Activated CD4-positive, alpha-beta T cell treated with anti-CD3 and anti-CD28 coated beads for 36 hours (primary cell): ENCODE data around the gene HYAL2. TPM values are rescaled to one million over a fixed set of nuclear protein-coding genes. Genes with fewer than 3 reads are reported as not detected.

ENCODE experiments used
- ATAC-seq: fragments of 200-7000 bp; cut with Tn5 transposase; one replicate; pipeline ENCODE4 v1.10.0; 2021; ENCODE audit warnings: mild to moderate bottlenecking, moderate library complexity
- CTCF ChIA-PET: fragments of 350-600 bp; sonication (Branson Sonifier 250); formaldehyde crosslinking; loops from one replicate; lab custom pipeline; 2021; ENCODE audit warnings: antibody characterized with exemption; lab: Charles Lee
- POLR2A ChIA-PET: fragments of 350-600 bp; sonication (Branson Sonifier 250); formaldehyde crosslinking; loops from one replicate; lab custom pipeline; 2021; ENCODE audit warnings: antibody characterized with exemption, inconsistent platforms; lab: Charles Lee
- DNase-seq: peaks from one replicate; pipeline ENCODE4 v3.0.0-alpha.2; 2020
- H3K27ac Mint-ChIP-seq: one replicate; pipeline ENCODE4 v1.8.0; 2021; ENCODE audit warnings: mixed read lengths
- H3K27me3 Mint-ChIP-seq: one replicate; pipeline ENCODE4 v1.8.0; 2021; ENCODE audit warnings: mixed read lengths
- H3K36me3 Mint-ChIP-seq: one replicate; pipeline ENCODE4 v1.8.0; 2021; ENCODE audit warnings: low read depth, mixed read lengths
- H3K4me1 Mint-ChIP-seq: one replicate; pipeline ENCODE4 v1.8.0; 2021; ENCODE audit warnings: mixed read lengths
- H3K4me3 Mint-ChIP-seq: one replicate; pipeline ENCODE4 v1.8.0; 2021; ENCODE audit warnings: mild to moderate bottlenecking, moderate library complexity, mixed read lengths
- H3K9me3 Mint-ChIP-seq: one replicate; pipeline ENCODE4 v1.8.0; 2021; ENCODE audit warnings: low read depth, mixed read lengths
- intact Hi-C, 2 experiments: fragments of 100-400 bp; cut with DNase I in 1 of 2; cut with micrococcal nuclease in 1 of 2; formaldehyde crosslinking; loops; one replicate each; pipeline versions ENCODE4 v1.14.2 to v1.15.1; 2022 to 2024; cut with DNase I, micrococcal nuclease
- total RNA-seq, 2 experiments: library from RNA; stranded (reverse); gene quantifications; one replicate each; pipeline ENCODE4 v1.2.3, GENCODE V29; 2021

HYAL2 gene
- total RNA-seq, 2 experiments from 2014 or later = 4.7 to 5.1 TPM

DNA sequence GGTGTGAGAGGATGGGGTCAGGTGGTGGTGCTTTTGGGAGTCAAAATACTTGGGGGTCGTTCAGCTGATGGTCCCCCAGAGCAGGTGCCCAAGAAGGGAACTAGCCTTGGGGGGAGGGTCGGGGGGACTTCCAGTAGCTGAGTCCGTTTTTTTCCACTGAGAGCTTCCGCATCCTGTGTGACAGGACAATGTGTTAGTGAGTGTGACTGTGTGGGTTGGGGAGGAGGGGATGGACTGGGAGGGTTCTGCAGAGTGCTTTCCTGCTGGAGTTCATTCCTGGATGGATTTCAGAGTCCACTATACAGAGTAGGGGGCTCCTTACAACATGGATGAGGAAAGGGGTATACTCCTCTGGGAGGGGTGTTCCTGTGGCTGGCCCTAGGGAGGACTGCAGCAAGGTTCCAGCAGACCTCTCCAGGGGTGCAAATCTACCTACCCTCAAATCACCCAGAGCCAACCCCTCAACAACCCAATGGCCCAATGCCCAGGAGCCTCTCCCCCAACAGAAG is 601 bp upstream of the HYAL2 start:
- CTCF ChIA-PET = interaction anchor here (0.6 to 3.4 kb wide), 6 partner anchors 9 to 1832 kb away, joined by 3 to 27 read pairs (median 4); partner anchors contain the start of genes IFRD2 and RASSF1
- Mint-ChIP-seq H3K4me3 (peak overlapping the region; percentile 12), H3K27ac (peak overlapping the region; percentile 42), H3K36me3 (no peaks in the 10 kb centered on the region), H3K4me1 (peaks cover 37% of the 10 kb centered on the region), H3K27me3 (no peaks in the 10 kb centered on the region), H3K9me3 (no peaks in the 10 kb centered on the region)
- POLR2A ChIA-PET = interaction anchor here (1.0 kb wide), 1 partner anchor 24 kb away, joined by 3 read pairs; the partner anchor contains the start of genes HYAL3 and NAA80
- DNase-seq (no peak), ATAC-seq (no peak)
- intact Hi-C loops = loop anchor here in 1 of 2 experiments (10.0 kb wide), 1 partner anchor 48 kb away; the partner anchor contains the start of gene LSMEM2

DNA sequence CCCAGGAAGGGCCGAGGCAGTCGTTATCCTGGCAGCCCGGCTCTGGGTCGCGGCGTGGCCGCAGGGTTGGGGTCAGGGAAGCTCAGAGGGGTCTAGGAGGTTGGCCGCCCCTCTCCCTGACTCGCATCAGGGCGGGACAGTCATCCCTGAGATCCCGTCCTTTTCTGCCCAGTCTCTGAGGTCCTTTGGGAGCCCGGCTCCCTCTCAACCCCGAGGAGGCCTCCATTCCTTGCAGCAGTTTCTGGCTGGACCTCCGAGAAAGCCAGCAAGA is 495 bp downstream of the HYAL2 start:
- no peak overlapping the region for H3K27ac Mint-ChIP-seq
- ChIA-PET CTCF (interaction anchor here (2.0 to 3.4 kb wide), 2 partner anchors 10 to 15 kb away, joined by 6 to 27 read pairs; no protein-coding TSS in a partner anchor), POLR2A (interaction anchor here (1.0 to 1.8 kb wide), 2 partner anchors 15 to 23 kb away, joined by 3 to 4 read pairs; partner anchors contain the start of genes HYAL3 and NAA80)
- ATAC-seq (no peak), DNase-seq (no peak)
- intact Hi-C loops = loop anchor here in 1 of 2 experiments (10.0 kb wide), 1 partner anchor 47 kb away; the partner anchor contains the start of gene LSMEM2
- no peaks in the 10 kb centered on the region for H3K36me3 Mint-ChIP-seq
- peak overlapping the region; percentile 70 for H3K4me3 Mint-ChIP-seq
- H3K9me3 Mint-ChIP-seq = no peaks in the 10 kb centered on the region
- no peaks in the 10 kb centered on the region for H3K27me3 Mint-ChIP-seq
- peaks cover 37% of the 10 kb centered on the region for H3K4me1 Mint-ChIP-seq

DNA sequence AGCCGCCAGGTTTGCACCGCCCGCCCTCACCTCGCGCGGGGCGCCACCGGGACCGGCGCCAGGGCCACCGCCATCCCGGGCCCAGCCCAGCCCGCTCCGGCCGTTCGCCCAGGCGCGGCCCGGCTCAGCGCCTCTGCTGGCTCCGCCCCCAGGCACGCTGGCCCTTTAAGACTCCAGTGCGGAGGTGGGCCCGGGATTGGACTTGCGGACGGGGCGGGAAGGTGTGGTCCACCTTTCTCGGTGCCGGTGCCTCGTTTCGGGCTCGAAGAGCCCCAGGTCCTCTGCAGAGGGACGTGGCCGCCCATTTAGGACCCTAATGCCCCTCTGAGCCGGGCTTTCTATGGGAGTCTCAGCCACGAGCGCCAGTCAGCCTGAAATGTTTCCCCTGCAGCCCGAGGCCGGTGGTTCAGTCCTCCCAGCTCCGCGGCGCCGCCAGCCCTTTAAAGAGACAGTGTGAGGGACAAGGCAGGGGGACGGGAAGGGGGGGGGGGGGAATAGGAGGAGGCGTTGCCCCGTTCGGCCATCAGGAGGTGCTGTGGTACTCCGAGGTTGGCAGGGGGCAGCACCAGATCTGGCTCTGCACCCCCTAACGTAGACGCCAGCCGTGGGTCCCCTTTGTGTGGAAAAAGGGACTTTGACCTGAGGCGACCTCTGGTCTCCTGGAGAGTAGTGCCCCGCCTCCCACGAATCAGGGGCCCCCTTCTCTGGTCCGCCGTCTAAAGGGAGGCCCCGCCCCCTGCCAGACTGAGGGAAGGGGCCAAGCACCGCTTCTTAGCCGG is 1.0 kb downstream of the HYAL2 start:
- ChIA-PET CTCF (interaction anchor here (0.5 to 2.0 kb wide), 3 partner anchors 10 to 271 kb away, joined by 3 to 6 read pairs (median 3); no protein-coding TSS in a partner anchor), POLR2A (interaction anchor here (0.7 to 1.8 kb wide), 2 partner anchors 16 to 22 kb away, joined by 3 to 4 read pairs; no protein-coding TSS in a partner anchor)
- ATAC-seq = peak; percentile 79
- intact Hi-C loops = loop anchor here (1.0 to 10.0 kb wide), 10 partner anchors 15 to 127 kb away; partner anchors contain the start of genes HYAL3 (in 2 of the 2), NAA80 (in 2 of the 2), IFRD2 (in 1 of the 2) and LSMEM2 (in 1 of the 2)
- no peaks in the 10 kb centered on the region for H3K27me3 Mint-ChIP-seq
- H3K36me3 Mint-ChIP-seq = no peaks in the 10 kb centered on the region
- H3K9me3 Mint-ChIP-seq = no peaks in the 10 kb centered on the region
- peak overlapping the region; percentile 85 for H3K27ac Mint-ChIP-seq
- peak overlapping the region; percentile 84 for H3K4me3 Mint-ChIP-seq
- peak; percentile 90 for DNase-seq
- peaks cover 38% of the 10 kb centered on the region for H3K4me1 Mint-ChIP-seq

DNA sequence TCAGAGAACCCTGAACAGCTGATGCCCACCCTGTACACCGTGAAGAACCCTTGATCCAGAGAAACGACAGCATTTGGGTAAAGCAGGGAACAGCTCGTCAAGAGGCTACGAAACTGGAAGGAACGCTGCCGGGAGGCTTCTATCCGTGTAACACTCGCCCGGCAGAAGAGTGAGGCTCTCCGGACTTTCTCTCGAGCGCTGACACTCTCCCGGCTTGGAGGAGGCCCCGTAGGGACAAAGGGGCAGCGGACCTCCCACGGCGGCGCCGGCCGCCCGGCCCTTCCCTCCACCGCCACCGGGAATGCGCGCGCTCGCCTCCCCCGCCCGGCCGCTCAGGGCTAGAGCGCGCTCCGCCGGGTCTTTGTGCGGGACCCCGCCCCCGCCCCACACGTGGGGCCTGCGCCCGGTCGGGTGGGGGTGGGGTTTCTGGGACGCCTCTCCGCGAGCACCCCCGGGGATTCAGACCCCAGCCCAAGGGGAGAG is 1.7 kb downstream of the HYAL2 start:
- DNase-seq (peak; percentile 75), ATAC-seq (peak; percentile 47)
- Mint-ChIP-seq H3K36me3 (no peaks in the 10 kb centered on the region), H3K4me1 (peaks cover 37% of the 10 kb centered on the region), H3K27me3 (no peaks in the 10 kb centered on the region), H3K9me3 (no peaks in the 10 kb centered on the region), H3K4me3 (peak overlapping the region; percentile 84), H3K27ac (peak overlapping the region; percentile 80)
- CTCF ChIA-PET = interaction anchor here (0.5 to 2.9 kb wide), 6 partner anchors 11 to 272 kb away, joined by 3 to 11 read pairs (median 3); partner anchors contain the start of genes HYAL3 and NAA80
- POLR2A ChIA-PET = interaction anchor here (0.7 to 1.8 kb wide), 2 partner anchors 16 to 21 kb away, joined by 3 to 4 read pairs; no protein-coding TSS in a partner anchor
- intact Hi-C loops = loop anchor here (1.0 to 10.0 kb wide), 10 partner anchors 16 to 126 kb away; partner anchors contain the start of genes HYAL3 (in 2 of the 2), NAA80 (in 2 of the 2), IFRD2 (in 1 of the 2) and LSMEM2 (in 1 of the 2)

DNA sequence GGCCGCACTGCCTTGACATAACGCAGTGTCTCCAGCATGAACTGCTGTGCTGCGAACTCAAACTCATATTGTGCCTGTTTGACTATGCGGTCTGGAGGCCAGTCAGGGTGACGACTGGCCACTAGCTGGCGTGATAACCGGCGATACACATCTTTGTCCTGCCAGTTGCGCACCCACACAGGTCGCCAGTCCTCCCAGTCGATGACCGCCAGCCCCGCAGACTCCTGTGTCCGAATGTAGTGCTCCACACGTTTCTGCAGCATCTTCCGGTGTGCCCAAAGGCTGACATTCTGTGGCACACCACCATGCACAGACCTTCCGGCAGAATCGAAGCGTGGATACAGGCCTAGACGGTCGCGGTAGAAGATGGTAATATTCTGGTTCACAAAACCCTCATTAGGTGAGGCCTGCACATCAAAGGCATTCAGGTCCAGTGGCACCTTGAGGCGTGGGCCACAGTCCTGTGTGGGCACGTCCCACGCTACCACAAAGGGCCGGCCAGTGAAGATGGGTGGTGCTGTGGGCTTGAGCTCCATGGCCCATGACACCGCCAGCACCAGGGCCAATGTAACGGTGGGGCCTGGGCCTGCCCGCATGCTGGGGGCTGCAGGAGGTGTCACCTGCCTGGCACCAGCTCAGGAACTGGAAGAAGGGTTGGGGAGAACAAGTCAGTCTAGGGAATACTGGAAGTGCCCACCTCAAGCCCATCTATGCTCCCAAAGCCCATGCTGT is 2.5 kb downstream of the HYAL2 start:
- H3K27ac Mint-ChIP-seq = no peak overlapping the region
- peaks cover 40% of the 10 kb centered on the region for H3K4me1 Mint-ChIP-seq
- DNase-seq = no peak
- H3K9me3 Mint-ChIP-seq = no peaks in the 10 kb centered on the region
- ChIA-PET CTCF (interaction anchor here (0.6 to 2.9 kb wide), 5 partner anchors 14 to 1245 kb away, joined by 3 to 11 read pairs (median 3); partner anchors contain the start of genes HYAL3 and NAA80), POLR2A (interaction anchor here (0.6 to 1.8 kb wide), 3 partner anchors 17 to 1328 kb away, joined by 3 to 4 read pairs (median 3); no protein-coding TSS in a partner anchor)
- intact Hi-C loops = loop anchor here (2.0 to 10.0 kb wide), 3 partner anchors 17 to 125 kb away; partner anchors contain the start of gene LSMEM2 (in 1 of the 2)
- H3K4me3 Mint-ChIP-seq = peak overlapping the region; percentile 84
- no peak for ATAC-seq
- H3K36me3 Mint-ChIP-seq = no peaks in the 10 kb centered on the region
- H3K27me3 Mint-ChIP-seq = no peaks in the 10 kb centered on the region

DNA sequence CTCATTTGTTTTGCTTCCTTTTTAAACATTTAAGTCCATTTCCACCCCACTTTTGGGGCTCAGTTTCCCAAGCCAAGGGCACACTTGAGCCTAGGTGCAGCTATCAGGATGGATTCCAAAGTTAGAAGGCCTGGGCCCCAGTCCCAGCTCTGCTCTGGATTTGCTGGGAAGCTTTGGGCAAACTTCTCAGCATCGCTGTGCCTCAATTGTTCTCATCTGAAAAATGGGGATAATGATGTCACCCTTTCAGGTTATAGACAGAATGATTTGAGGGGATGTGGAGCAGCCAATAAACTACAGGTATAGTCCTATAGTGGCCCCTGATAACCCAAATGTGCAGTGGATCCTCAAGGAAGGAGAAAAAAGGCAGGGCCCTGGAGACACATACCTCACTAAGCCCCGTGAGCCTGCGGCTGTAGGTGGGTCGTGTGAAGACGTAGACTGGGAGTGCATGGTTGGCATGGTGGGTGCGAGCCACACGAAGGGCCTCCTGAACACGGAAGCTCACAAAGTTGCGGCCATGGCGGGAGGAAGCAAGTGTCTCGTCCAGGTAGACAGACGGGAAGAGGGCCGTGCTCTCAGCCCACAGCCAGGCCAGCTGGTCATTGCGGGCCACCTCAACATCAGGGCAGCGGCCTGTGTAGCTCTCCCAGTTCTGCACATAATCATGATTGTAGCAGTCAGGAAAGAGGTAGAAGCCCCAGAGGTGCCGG is 3.2 kb downstream of the HYAL2 start:
- no peak overlapping the region for H3K27ac Mint-ChIP-seq
- ATAC-seq = no peak
- POLR2A ChIA-PET = interaction anchor here (0.6 kb wide), 1 partner anchor 19 kb away, joined by 3 read pairs; no protein-coding TSS in a partner anchor

DNA sequence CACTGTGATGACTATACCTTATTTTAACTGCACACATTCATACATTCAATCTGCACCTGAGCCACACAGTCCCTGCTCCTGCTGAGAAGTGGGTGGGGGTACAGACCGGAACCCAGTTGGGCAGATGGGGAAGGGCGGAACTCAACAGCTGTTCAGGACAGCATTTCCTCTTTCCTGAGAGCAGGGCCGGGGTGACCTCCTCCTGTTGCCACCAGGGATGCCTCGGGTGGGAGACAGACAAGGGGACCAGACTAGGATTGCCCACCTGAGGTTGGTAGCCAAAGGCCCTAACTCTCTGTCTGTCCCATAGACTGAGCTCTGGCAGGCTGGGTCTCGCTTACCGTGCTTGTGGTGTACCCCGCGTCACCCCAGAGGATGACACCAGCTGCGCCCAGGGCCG is 3.9 kb downstream of the HYAL2 start:
- Mint-ChIP-seq H3K4me3 (no peak overlapping the region), H3K4me1 (peaks cover 40% of the 10 kb centered on the region), H3K9me3 (no peaks in the 10 kb centered on the region), H3K27me3 (no peaks in the 10 kb centered on the region), H3K27ac (no peak overlapping the region), H3K36me3 (no peaks in the 10 kb centered on the region)
- ChIA-PET CTCF (interaction anchor here (0.5 to 2.9 kb wide), 4 partner anchors 9 to 1622 kb away, joined by 3 to 11 read pairs (median 4); partner anchors contain the start of genes HYAL3, NAA80 and TUSC2), POLR2A (interaction anchor here (0.6 kb wide), 1 partner anchor 19 kb away, joined by 3 read pairs; no protein-coding TSS in a partner anchor)
- no peak for ATAC-seq
- no peak for DNase-seq
- intact Hi-C loops = no loop called here

More for the DNA sequence above, 3.2 kb downstream of the HYAL2 start:
- Mint-ChIP-seq H3K4me1 (peaks cover 40% of the 10 kb centered on the region), H3K36me3 (no peaks in the 10 kb centered on the region), H3K27me3 (no peaks in the 10 kb centered on the region), H3K9me3 (no peaks in the 10 kb centered on the region), H3K4me3 (no peak overlapping the region)
- intact Hi-C loops = no loop called here
- CTCF ChIA-PET = interaction anchor here (0.7 to 2.9 kb wide), 4 partner anchors 8 to 1365 kb away, joined by 3 to 11 read pairs (median 4); partner anchors contain the start of genes HYAL3, NAA80 and TUSC2
- DNase-seq = no peak

DNA sequence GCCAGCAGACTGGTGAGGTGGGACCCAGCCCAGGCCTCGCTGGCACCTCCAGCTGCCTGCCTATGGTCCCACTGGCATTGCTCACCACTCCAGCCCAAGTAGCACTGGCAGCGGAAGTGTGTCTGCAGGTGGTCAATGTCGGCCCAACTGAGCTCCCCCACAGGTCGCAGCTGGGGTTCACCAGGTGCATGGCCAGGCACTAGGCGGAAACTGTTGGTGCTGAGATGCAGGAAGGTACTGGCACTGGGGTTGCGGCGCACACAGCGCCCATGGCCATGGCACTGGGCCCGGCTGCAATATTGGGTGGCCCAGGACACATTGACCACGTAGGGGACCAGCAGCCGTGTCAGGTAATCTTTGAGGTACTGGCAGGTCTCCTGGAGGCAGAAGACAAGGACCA is 4.4 kb downstream of the HYAL2 start:
- ATAC-seq (no peak), DNase-seq (no peak)
- no peak overlapping the region for H3K4me3 Mint-ChIP-seq
- intact Hi-C loops = no loop called here
- ChIA-PET CTCF (interaction anchor here (0.5 to 2.9 kb wide), 4 partner anchors 10 to 1623 kb away, joined by 3 to 11 read pairs (median 4); partner anchors contain the start of genes HYAL3, NAA80 and TUSC2), POLR2A (no interaction called here)
- H3K4me1 Mint-ChIP-seq = peaks cover 40% of the 10 kb centered on the region
- no peaks in the 10 kb centered on the region for H3K36me3 Mint-ChIP-seq
- H3K27me3 Mint-ChIP-seq = no peaks in the 10 kb centered on the region
- no peaks in the 10 kb centered on the region for H3K9me3 Mint-ChIP-seq
- H3K27ac Mint-ChIP-seq = no peak overlapping the region

DNA sequence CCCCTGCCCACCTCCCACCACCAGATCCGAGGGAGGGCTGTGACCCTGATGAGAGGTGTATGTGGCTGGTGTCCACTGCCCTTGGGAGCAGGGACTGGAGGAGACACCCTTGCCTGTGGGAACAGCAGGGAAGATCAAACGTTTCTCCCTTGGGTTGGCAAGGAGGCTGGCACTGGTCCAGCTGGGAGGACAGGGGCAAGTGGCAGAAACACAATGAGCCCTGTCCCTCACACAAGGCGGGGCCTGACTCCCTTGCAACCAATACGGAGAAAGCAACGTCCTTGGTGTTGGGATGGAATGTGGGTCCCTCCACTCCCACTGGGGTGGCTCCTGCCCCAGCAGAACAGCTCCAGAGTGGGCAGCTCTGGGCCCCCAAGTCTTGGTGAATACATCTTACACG is 5.2 kb downstream of the HYAL2 start:
- no peaks in the 10 kb centered on the region for H3K36me3 Mint-ChIP-seq
- no peak overlapping the region for H3K4me3 Mint-ChIP-seq
- H3K27me3 Mint-ChIP-seq = no peaks in the 10 kb centered on the region
- ChIA-PET CTCF (interaction anchor here (0.5 to 1.5 kb wide), 3 partner anchors 11 to 363 kb away, joined by 3 to 4 read pairs (median 3); no protein-coding TSS in a partner anchor), POLR2A (no interaction called here)
- H3K4me1 Mint-ChIP-seq = peaks cover 37% of the 10 kb centered on the region
- no peaks in the 10 kb centered on the region for H3K9me3 Mint-ChIP-seq
- DNase-seq = no peak
- ATAC-seq = no peak
- intact Hi-C loops = no loop called here
- H3K27ac Mint-ChIP-seq = peak overlapping the region; percentile 38
